Panc1 (cell line): ENCODE data around the gene GAGE2A. TPM values are rescaled to one million over a fixed set of nuclear protein-coding genes. Genes with fewer than 3 reads are reported as not detected.
A peak's percentile ranks its signal among the peaks of the same experiment; 100 is the strongest.
"Not testable (repeated sequence)": the region's sequence is repeated elsewhere in the genome, so short reads cannot be mapped to it uniquely, and the experiment has no call there.

Experiments
- ATAC-seq: fragments of 200-7000 bp; cut with Tn5 transposase; 2 replicates; pipeline ENCODE4 v1.9.1; 2020; ENCODE audit warnings: mild to moderate bottlenecking, moderate library complexity
- BruUV-seq: library from RNA; stranded (reverse); fragments of 400-500 nt; replicated peaks from 2 replicates; lab custom pipeline; 2021; lab: Mats Ljungman, UMichigan
- CTCF ChIA-PET: fragments of 300-600 bp; sonication (Branson Sonifier 250); formaldehyde crosslinking; loops from one replicate; lab custom pipeline; 2022; ENCODE audit warnings: antibody characterized with exemption; lab: Charles Lee
- POLR2A ChIA-PET: fragments of 300-600 bp; sonication (Branson Sonifier 250); formaldehyde crosslinking; loops from one replicate; lab custom pipeline; 2022; ENCODE audit warnings: antibody characterized with exemption; lab: Charles Lee
- DNase-seq: peaks from one replicate; pipeline ENCODE4 v3.0.0-alpha.2; 2010; ENCODE audit warnings: low read depth, low spot score
- H3K27ac ChIP-seq: 2 replicates; pipeline ENCODE4 v1.5.1; 2011; ENCODE audit warnings: mild to moderate bottlenecking, low read length, inconsistent platforms
- H3K27me3 ChIP-seq: fragments of 200-500 bp; sonication (Bioruptor generic); 2 replicates; pipeline ENCODE4 v1.6.0; 2014; ENCODE audit warnings: low read length, inconsistent platforms; ENCODE audit not compliant: control insufficient read depth, insufficient read depth
- H3K36me3 ChIP-seq: fragments of 200-500 bp; sonication (Bioruptor generic); 2 replicates; pipeline ENCODE4 v1.5.1; 2014; ENCODE audit warnings: inconsistent platforms, mild to moderate bottlenecking, low read length, moderate library complexity; ENCODE audit not compliant: control insufficient read depth, insufficient read depth
- H3K4me1 ChIP-seq: 2 replicates; pipeline ENCODE4 v1.5.1; 2011; ENCODE audit warnings: inconsistent platforms, mild to moderate bottlenecking, low read length, moderate library complexity; ENCODE audit not compliant: control insufficient read depth, insufficient read depth
- H3K4me3 ChIP-seq, 2 experiments: 2 replicates each; pipeline ENCODE4 v1.5.1; 2011 to 2012; ENCODE audit warnings: low read depth in 2 of 2, low read length in 2 of 2, mild to moderate bottlenecking in 2 of 2, inconsistent platforms in 1 of 2, moderate library complexity in 1 of 2
- H3K9me3 ChIP-seq: fragments of 200-500 bp; sonication (Bioruptor generic); 2 replicates; pipeline ENCODE4 v1.5.1; 2014; ENCODE audit warnings: low read depth, mild to moderate bottlenecking, inconsistent platforms, low read length, moderate library complexity; ENCODE audit not compliant: control insufficient read depth, insufficient read depth
- POLR2AphosphoS5 ChIP-seq: IDR thresholded peaks from 2 replicates; pipeline ENCODE4 v1.6.1; 2012; ENCODE audit warnings: mild to moderate bottlenecking, low read depth, low read length, moderate library complexity
- SIN3A ChIP-seq: IDR thresholded peaks from 2 replicates; pipeline ENCODE4 v1.6.1; 2012; ENCODE audit warnings: low read depth, mild to moderate bottlenecking, low read length, moderate library complexity, borderline replicate concordance; ENCODE audit not compliant: insufficient read depth
- TCF7L2 ChIP-seq: IDR thresholded peaks from 2 replicates; pipeline ENCODE4 v1.6.1; 2011; ENCODE audit warnings: mild to moderate bottlenecking, low read depth, low read length, inconsistent platforms
- in situ Hi-C: cut with HindIII; loops from 2 replicates; pipeline ENCODE4 v1.10.0; 2016; ENCODE audit warnings: low sequenced_read_pairs, low pct_unique_long_range_greater_than_20kb
- intact Hi-C: fragments of 100-400 bp; cut with micrococcal nuclease; formaldehyde crosslinking; loops from one replicate; pipeline ENCODE4 v1.10.0; 2022; ENCODE audit not compliant: unreplicated experiment
- total RNA-seq: library from RNA; stranded (reverse); gene quantifications from one replicate; pipeline ENCODE4 v1.2.1, GENCODE V29; 2021; ENCODE audit not compliant: unreplicated experiment
- TF ChIP-seq, protein P1 (sequence below), 2 experiments: IDR thresholded peaks; 2 replicates each; pipeline ENCODE4 v1.6.1; 2011 to 2012; ENCODE audit warnings: low read depth in 2 of 2, control low read depth in 1 of 2, low read length in 1 of 2, mild to moderate bottlenecking in 1 of 2, moderate library complexity in 1 of 2; ENCODE audit not compliant: insufficient read depth in 1 of 2
- TF ChIP-seq, protein P2 (sequence below): fragments of 450-650 bp; IDR thresholded peaks from 2 replicates; pipeline ENCODE4 v1.5.1; 2017; ENCODE audit warnings: mild to moderate bottlenecking

GAGE2A gene
- total RNA-seq, 1 experiment from 2014 or later, result not detected

DNA sequence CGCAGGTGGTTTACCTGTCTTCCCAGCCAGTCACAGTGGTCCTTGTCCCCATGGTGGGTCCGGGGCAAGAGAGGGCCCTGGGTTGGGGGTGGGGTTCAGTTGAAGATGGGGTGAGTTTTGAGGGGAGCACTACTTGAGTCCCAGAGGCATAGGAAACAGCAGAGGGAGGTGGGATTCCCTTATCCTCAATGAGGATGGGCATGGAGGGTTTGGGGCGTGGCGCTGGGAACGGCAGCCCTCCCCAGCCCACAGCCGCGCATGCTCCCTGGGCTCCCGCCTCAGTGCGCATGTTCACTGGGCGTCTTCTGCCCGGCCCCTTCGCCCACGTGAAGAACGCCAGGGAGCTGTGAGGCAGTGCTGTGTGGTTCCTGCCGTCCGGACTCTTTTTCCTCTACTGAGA, 9.6 kb upstream of the GAGE2A start, which contains the start of gene GAGE12H:
GAGE12H (plus strand) TSS at position 301 of the 400 bp plus-strand sequence. CDS start 1,155 bp downstream, outside the sequence.
- POLR2A ChIA-PET, intact Hi-C loops, H3K27ac ChIP-seq, ATAC-seq, in situ Hi-C loops, H3K36me3 ChIP-seq, BruUV-seq, CTCF ChIA-PET, H3K4me3 ChIP-seq, H3K27me3 ChIP-seq, H3K4me1 ChIP-seq, H3K9me3 ChIP-seq, DNase-seq: not testable (repeated sequence)

DNA sequence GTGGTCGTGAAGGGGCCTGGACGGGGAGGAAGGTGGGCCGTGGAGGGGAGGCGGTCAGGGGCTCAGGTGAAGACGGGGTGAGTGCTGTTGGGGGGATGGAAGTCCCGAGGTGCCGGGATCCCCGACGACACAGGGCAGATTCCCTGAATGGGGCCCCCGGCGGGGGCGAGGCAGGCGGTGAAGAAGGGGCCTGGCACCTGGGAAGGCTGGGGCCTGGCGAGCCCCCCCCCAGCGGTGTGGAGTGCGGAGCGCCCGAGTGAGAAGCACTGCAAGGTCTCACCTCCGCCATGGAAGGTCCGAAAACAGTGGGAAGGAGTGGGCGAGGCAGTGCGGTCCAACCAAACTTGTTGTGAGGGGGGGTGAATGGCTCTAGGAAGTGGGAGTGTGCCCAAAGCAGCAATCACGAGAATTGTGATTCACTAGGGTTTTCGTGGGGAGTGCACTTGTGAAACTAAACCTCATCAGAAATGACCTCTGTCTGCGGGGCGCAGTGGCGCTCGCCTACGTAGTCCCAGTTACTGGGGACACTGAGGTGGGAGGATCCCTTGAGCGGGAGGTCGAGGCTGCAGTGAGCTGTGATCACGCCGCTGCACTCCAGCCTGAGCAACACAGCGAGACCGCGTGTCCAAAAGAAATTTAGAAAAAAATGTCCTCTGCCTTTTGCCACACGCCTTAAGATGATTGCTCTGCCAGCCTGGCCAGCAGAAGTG, 628 bp downstream of the GAGE2A start:
- H3K27me3 ChIP-seq, H3K36me3 ChIP-seq, POLR2A ChIA-PET, CTCF ChIA-PET, ATAC-seq, H3K4me3 ChIP-seq, intact Hi-C loops, BruUV-seq, H3K9me3 ChIP-seq, DNase-seq, H3K4me1 ChIP-seq, in situ Hi-C loops, H3K27ac ChIP-seq: not testable (repeated sequence)

DNA sequence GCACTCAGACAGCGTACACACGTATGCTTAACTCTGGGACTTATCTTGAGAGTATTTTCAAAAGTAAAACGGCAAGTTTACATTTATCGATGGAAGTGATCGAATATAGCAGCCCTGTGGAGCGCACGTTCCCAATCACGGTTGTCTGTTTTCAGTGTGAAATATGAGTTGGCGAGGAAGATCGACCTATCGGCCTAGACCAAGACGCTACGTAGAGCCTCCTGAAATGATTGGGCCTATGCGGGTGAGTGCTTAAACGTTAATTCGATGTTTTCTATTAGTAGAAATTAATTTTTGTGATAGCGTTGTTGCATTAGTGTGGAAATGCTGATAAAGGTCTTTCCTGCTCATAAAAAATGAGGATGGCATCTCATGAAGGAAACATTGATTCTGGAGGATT, 1.2 kb downstream of the GAGE2A start:
- intact Hi-C loops, DNase-seq, H3K27me3 ChIP-seq, POLR2A ChIA-PET, H3K9me3 ChIP-seq, ATAC-seq, H3K36me3 ChIP-seq, H3K4me1 ChIP-seq, H3K27ac ChIP-seq, CTCF ChIA-PET, BruUV-seq, H3K4me3 ChIP-seq, in situ Hi-C loops: not testable (repeated sequence)

DNA sequence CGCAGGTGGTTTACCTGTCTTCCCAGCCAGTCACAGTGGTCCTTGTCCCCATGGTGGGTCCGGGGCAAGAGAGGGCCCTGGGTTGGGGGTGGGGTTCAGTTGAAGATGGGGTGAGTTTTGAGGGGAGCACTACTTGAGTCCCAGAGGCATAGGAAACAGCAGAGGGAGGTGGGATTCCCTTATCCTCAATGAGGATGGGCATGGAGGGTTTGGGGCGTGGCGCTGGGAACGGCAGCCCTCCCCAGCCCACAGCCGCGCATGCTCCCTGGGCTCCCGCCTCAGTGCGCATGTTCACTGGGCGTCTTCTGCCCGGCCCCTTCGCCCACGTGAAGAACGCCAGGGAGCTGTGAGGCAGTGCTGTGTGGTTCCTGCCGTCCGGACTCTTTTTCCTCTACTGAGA, 9.4 kb downstream of the GAGE2A start, which contains the start of gene GAGE1:
GAGE1 (plus strand) TSS at position 301 of the 400 bp plus-strand sequence. CDS start 1,155 bp downstream, outside the sequence.
- H3K27me3 ChIP-seq, CTCF ChIA-PET, H3K36me3 ChIP-seq, H3K4me3 ChIP-seq, H3K4me1 ChIP-seq, ATAC-seq, DNase-seq, H3K27ac ChIP-seq, H3K9me3 ChIP-seq, BruUV-seq, POLR2A ChIA-PET, intact Hi-C loops, in situ Hi-C loops: not testable (repeated sequence)

DNA sequence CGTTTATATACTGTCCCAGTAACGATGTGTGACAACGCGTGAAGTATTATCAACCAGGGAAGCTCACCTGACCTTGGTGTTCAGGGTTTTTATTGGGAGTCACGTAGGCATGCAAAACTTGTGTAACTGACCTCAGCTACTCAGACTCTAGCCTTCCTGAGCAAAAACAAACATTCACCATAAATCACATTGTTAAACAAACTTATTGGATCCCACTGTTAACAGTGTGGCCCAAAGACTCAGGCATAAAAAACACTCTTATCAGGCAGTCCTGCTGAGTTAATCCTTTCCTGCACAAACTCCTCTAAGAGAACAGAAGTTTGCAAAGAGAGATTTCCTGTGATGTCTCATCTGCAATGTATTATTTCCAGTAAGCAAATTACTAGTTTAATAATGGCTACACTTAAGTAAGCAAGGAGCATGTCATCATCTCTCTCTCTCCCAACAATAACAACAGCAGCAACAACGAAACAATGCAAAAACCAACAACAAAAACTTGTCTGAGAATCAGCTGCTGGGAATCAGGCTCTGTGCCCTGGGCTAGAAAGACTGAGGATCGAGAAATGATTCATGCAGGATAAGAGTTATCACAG, 21.5 kb downstream of the GAGE2A start:
- H3K4me1 ChIP-seq, result no peaks in the 10 kb centered on the region
- H3K4me3 ChIP-seq, result no peak overlapping the region
- H3K27me3 ChIP-seq, result no peaks in the 10 kb centered on the region
- TF ChIP-seq, protein P1, sequence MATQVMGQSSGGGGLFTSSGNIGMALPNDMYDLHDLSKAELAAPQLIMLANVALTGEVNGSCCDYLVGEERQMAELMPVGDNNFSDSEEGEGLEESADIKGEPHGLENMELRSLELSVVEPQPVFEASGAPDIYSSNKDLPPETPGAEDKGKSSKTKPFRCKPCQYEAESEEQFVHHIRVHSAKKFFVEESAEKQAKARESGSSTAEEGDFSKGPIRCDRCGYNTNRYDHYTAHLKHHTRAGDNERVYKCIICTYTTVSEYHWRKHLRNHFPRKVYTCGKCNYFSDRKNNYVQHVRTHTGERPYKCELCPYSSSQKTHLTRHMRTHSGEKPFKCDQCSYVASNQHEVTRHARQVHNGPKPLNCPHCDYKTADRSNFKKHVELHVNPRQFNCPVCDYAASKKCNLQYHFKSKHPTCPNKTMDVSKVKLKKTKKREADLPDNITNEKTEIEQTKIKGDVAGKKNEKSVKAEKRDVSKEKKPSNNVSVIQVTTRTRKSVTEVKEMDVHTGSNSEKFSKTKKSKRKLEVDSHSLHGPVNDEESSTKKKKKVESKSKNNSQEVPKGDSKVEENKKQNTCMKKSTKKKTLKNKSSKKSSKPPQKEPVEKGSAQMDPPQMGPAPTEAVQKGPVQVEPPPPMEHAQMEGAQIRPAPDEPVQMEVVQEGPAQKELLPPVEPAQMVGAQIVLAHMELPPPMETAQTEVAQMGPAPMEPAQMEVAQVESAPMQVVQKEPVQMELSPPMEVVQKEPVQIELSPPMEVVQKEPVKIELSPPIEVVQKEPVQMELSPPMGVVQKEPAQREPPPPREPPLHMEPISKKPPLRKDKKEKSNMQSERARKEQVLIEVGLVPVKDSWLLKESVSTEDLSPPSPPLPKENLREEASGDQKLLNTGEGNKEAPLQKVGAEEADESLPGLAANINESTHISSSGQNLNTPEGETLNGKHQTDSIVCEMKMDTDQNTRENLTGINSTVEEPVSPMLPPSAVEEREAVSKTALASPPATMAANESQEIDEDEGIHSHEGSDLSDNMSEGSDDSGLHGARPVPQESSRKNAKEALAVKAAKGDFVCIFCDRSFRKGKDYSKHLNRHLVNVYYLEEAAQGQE (IDR thresholded peaks at IDR 0.05; ENCODE audit: insufficient read depth in 1 of 2, low read depth in 2 of 2, low read length in 1 of 2), result no peak
- TF ChIP-seq, protein P2, sequence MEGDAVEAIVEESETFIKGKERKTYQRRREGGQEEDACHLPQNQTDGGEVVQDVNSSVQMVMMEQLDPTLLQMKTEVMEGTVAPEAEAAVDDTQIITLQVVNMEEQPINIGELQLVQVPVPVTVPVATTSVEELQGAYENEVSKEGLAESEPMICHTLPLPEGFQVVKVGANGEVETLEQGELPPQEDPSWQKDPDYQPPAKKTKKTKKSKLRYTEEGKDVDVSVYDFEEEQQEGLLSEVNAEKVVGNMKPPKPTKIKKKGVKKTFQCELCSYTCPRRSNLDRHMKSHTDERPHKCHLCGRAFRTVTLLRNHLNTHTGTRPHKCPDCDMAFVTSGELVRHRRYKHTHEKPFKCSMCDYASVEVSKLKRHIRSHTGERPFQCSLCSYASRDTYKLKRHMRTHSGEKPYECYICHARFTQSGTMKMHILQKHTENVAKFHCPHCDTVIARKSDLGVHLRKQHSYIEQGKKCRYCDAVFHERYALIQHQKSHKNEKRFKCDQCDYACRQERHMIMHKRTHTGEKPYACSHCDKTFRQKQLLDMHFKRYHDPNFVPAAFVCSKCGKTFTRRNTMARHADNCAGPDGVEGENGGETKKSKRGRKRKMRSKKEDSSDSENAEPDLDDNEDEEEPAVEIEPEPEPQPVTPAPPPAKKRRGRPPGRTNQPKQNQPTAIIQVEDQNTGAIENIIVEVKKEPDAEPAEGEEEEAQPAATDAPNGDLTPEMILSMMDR, result no peak
- 0 out of 2 replicates have a peak, but pooled peaks have one; percentile 32 for TF ChIP-seq POLR2AphosphoS5
- peak; percentile 92 for TF ChIP-seq TCF7L2
- no peak for TF ChIP-seq SIN3A
- in situ Hi-C loops (no loop called here), intact Hi-C loops (no loop called here)
- H3K27ac ChIP-seq, result no peak overlapping the region
- CTCF ChIA-PET, result no interaction called here
- H3K9me3 ChIP-seq, result no peaks in the 10 kb centered on the region
- H3K36me3 ChIP-seq, result no peaks in the 10 kb centered on the region
- ATAC-seq (peak; percentile 80), DNase-seq (no peak)
- BruUV-seq, result no TSS peak
- POLR2A ChIA-PET, result no interaction called here
